CD4-positive, alpha-beta T cell (primary cell): ENCODE data around the gene NCAPG2. TPM values are rescaled to one million over a fixed set of nuclear protein-coding genes. Genes with fewer than 3 reads are reported as not detected.

Source experiments
- ATAC-seq: fragments of 200-7000 bp; cut with Tn5 transposase; one replicate; pipeline ENCODE4 v1.10.0; 2022; ENCODE audit warnings: mild to moderate bottlenecking; ENCODE audit not compliant: poor library complexity
- CTCF ChIA-PET: fragments of 350-600 bp; sonication (Branson Sonifier 250); formaldehyde crosslinking; loops from one replicate; lab custom pipeline; 2021; ENCODE audit warnings: antibody characterized with exemption, inconsistent platforms; lab: Charles Lee
- POLR2A ChIA-PET: fragments of 350-600 bp; sonication (Branson Sonifier 250); formaldehyde crosslinking; loops from one replicate; lab custom pipeline; 2021; ENCODE audit warnings: antibody characterized with exemption, inconsistent platforms; lab: Charles Lee
- DNase-seq, 14 experiments: peaks; one replicate each; pipeline ENCODE4 v3.0.0-alpha.2; 2013 to 2020; ENCODE audit warnings: mixed read lengths in 2 of 14
- H3K27ac ChIP-seq, 2 donors: one replicate each; pipeline versions ENCODE4 v1.5.1 to v1.7.0; 2013; ENCODE audit warnings: low read length in 2 of 2, low read depth in 1 of 2, mild to moderate bottlenecking in 1 of 2
- H3K27me3 ChIP-seq, 2 experiments: 1 replicate in 1 of 2; 2 replicates in 1 of 2; pipeline versions ENCODE4 v1.6.1 to v1.7.0; 2013; ENCODE audit warnings: low read length in 2 of 2, control low read depth in 1 of 2, mild to moderate bottlenecking in 1 of 2, moderate library complexity in 1 of 2; ENCODE audit not compliant: insufficient read depth in 2 of 2, control insufficient read depth in 1 of 2
- H3K36me3 ChIP-seq: one replicate; pipeline ENCODE4 v1.6.1; 2013; ENCODE audit warnings: low read length, control low read depth; ENCODE audit not compliant: insufficient read depth
- H3K4me1 ChIP-seq: one replicate; pipeline ENCODE4 v1.6.1; 2013; ENCODE audit warnings: low read length, control low read depth; ENCODE audit not compliant: insufficient read depth
- H3K4me3 ChIP-seq: one replicate; pipeline ENCODE4 v1.5.1; 2013; ENCODE audit warnings: mild to moderate bottlenecking, low read length, moderate library complexity
- H3K9me3 ChIP-seq, 2 experiments: 1 replicate in 1 of 2; 2 replicates in 1 of 2; pipeline versions ENCODE4 v1.6.1 to v1.7.0; 2013; ENCODE audit warnings: low read length in 2 of 2, mild to moderate bottlenecking in 2 of 2, control low read depth in 1 of 2, moderate library complexity in 1 of 2; ENCODE audit not compliant: control insufficient read depth in 1 of 2, insufficient read depth in 1 of 2
- H3K27ac Mint-ChIP-seq: one replicate; pipeline ENCODE4 v1.8.0; 2020; ENCODE audit warnings: mixed read lengths
- H3K27me3 Mint-ChIP-seq: one replicate; pipeline ENCODE4 v1.8.0; 2021; ENCODE audit warnings: mixed read lengths
- H3K36me3 Mint-ChIP-seq: one replicate; pipeline ENCODE4 v1.8.0; 2021; ENCODE audit warnings: low read depth, mixed read lengths
- H3K4me1 Mint-ChIP-seq: one replicate; pipeline ENCODE4 v1.8.0; 2021; ENCODE audit warnings: low read depth, mixed read lengths
- H3K4me3 Mint-ChIP-seq: one replicate; pipeline ENCODE4 v1.8.0; 2020; ENCODE audit warnings: mild to moderate bottlenecking, mixed read lengths
- H3K9me3 Mint-ChIP-seq: one replicate; pipeline ENCODE4 v1.8.0; 2020; ENCODE audit warnings: mixed read lengths
- CTCF ChIP-seq: fragments of 200-600 bp; IDR thresholded peaks from one replicate; pipeline ENCODE4 v1.8.0; 2022; ENCODE audit warnings: antibody characterized with exemption, mild to moderate bottlenecking
- intact Hi-C, 2 experiments: fragments of 100-400 bp; cut with DNase I in 1 of 2; cut with micrococcal nuclease in 1 of 2; formaldehyde crosslinking; loops; one replicate each; pipeline versions ENCODE4 v1.15.1 to v1.9.0; 2023 to 2025; cut with DNase I, micrococcal nuclease
- microRNA-seq: library from miRNA; unstranded; fragments of <30 nt; microRNA quantifications from one replicate; pipeline ENCODE4 v1.2.0, GENCODE V29; 2021; ENCODE audit warnings: borderline microRNAs expressed, borderline replicate concordance
- total RNA-seq, 174 experiments: library from RNA in 2 of 174; stranded (reverse) in 2 of 174; gene quantifications; one replicate each; pipeline ENCODE4 v1.2.3 and lab custom pipeline; 2021 to 2026

The NCAPG2 gene
- total RNA-seq, 2 experiments from 2014 or later, result 9.9 to 11.8 TPM

GRCh38 chr7:158581440-158582088 is 123.0 kb downstream of the NCAPG2 start:
- no peak for ATAC-seq
- no peak overlapping the region for H3K4me3 ChIP-seq
- H3K4me1 ChIP-seq, result peaks cover 11% of the 10 kb centered on the region
- Mint-ChIP-seq H3K9me3 (peaks cover 12% of the 10 kb centered on the region), H3K27ac (no peak overlapping the region), H3K27me3 (peaks cover 58% of the 10 kb centered on the region), H3K4me3 (no peak overlapping the region), H3K36me3 (no peaks in the 10 kb centered on the region), H3K4me1 (peaks cover 8% of the 10 kb centered on the region)
- TF ChIP-seq CTCF, result no peak
- H3K36me3 ChIP-seq, result no peaks in the 10 kb centered on the region
- POLR2A ChIA-PET, result no interaction called here
- H3K9me3 ChIP-seq, result peaks cover 16 to 22% of the 10 kb centered on the region in 2 experiments
- peaks cover 39 to 49% of the 10 kb centered on the region in 2 experiments for H3K27me3 ChIP-seq
- no peak for DNase-seq
- H3K27ac ChIP-seq, result no peak overlapping the region
- intact Hi-C loops, result no loop called here
- CTCF ChIA-PET, result no interaction called here

Small RNA genes within 50 kb of the gene (microRNA-seq; reads per million reads assigned to microRNA genes)
- not detected for gene MIR5707

Other genes with a start within 250 kb of the NCAPG2 start
- under 1 TPM; 0.34 to 0.44 TPM for gene PTPRN2, start 117.0 kb downstream of the NCAPG2 start, total RNA-seq
- gene ESYT2, start 124.7 kb upstream of the NCAPG2 start, total RNA-seq, result 100 to 1,000 TPM; 106 to 112 TPM
- gene DYNC2I1, start 151.8 kb upstream of the NCAPG2 start, total RNA-seq, result 10 to 100 TPM; 12.9 to 14.1 TPM